GM18861 (cell line): ENCODE data around the gene TMED6.
"Not testable (repeated sequence)": the region's sequence is repeated elsewhere in the genome, so short reads cannot be mapped to it uniquely, and the experiment has no call there.

ENCODE experiments used
- ATAC-seq: cut with Tn5 transposase; IDR thresholded peaks from one replicate; pipeline ENCODE4 v1.9.1; 2021; ENCODE audit not compliant: unreplicated experiment

The TMED6 gene

DNA sequence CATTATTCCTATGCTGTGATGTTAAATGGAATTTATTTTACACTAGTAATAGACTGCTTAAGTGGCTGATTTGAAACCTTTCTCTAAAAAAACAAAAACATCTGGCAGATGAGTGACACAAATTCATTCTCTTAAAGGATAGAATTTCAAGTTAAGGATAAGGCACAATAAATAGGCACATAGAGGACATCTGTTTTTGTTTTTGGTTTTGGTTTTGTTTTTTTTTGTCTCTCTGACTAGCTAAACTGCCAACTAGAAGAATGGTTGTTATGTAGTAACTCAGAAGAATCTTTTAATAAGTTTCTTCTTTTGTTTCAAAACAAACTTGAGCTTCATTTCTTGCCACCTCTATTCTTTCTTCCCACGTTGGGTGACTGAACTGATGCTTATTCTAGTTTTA is 45.6 kb downstream of the TMED6 start:
- no peak for ATAC-seq

DNA sequence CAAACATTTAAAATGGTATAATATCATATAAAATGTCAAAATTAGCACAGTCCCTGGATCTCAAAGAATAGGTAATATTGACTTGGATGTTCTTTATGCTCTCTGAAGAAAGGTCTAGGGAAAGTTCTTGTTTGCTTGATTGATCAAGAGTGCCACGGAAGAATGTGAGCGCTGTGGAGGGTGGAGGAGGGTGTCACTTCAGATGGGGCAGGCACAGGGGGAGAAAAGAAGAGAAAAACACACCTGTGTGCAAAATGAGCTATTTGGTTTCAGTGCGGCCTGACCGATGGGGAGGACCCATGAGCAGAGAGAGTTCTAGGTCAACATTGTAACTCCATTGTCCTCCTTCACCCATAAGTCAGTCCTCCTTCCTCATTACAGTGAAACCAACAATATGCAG is 49.3 kb downstream of the TMED6 start:
- no peak for ATAC-seq

DNA sequence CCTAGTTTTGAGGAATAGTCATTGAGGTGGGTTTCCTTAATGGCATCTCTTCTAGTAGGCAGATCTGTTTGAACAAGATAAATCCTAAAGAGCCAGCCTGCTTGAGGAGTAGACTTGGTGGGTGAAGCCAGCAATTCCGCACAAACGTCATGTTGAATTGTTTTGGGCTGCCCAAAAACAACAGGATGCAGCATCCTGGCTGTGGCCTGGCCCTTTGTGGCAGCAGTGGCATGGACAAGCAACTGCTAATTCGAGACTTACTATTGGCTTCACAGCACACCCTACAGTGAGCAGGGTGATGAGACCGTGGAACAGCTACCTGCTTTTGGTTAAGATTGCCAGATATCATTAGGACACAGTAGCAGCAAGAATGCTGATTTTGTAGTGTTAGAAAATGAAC is 49.7 kb downstream of the TMED6 start:
- ATAC-seq = no peak

DNA sequence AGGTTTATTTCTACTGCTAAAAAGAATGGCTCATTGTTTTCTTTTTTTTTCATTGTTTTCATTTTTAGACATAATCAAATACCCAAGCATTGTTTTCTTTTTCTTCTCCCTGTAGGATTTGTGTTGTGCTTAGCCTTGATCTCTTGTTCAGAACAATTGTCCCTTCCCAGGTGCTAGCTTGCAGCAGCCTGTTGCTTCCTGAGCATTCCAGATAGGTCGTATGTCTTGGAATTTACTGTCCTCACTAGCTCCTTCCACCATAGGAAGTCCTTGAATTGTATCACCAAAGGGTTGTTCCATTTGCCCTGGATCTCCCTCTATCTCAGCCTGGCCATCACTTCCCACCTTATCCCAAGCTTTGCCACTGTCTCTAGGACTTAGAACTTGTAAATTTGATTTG is 50.4 kb downstream of the TMED6 start:
- ATAC-seq = no peak

DNA sequence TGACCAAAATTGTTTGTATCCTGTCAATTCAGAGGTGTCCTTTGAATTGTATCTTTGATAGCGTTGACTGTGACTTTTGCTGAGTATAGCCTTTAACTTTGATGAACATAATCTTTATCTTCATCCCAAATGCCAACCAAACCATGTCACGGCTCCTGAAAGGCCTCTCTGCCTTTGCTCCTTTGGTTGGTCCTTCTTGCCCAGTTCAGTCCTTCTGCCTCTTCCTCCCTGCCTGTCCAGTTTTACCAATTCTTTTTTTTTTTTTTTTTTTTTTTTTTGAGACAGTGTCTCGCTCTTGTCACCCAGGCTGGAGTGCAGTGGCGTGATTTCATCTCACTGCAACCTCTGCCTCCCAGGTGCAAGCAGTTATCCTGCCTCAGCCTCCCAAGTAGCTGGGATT is 53.3 kb downstream of the TMED6 start:
- ATAC-seq = no peak

DNA sequence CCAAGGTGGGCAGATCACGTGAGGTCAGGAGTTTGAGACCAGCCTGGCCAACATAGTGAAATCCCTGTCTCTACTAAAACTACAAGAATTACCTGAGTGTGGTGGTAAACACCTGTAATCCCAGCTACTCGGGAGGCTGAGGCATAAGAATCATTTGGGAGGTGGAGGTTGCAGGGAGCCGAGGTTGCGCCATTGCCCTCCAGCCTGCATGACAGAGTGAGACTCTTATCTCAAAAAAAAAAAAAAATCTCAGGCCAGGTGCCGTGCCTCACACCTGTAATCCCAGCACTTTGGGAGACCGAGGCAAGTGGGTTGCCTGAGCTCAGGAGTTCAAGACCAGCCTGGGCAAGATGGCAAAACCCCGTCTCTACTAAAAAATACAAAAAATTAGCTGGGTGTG is 54.8 kb downstream of the TMED6 start:
- ATAC-seq = not testable (repeated sequence)

DNA sequence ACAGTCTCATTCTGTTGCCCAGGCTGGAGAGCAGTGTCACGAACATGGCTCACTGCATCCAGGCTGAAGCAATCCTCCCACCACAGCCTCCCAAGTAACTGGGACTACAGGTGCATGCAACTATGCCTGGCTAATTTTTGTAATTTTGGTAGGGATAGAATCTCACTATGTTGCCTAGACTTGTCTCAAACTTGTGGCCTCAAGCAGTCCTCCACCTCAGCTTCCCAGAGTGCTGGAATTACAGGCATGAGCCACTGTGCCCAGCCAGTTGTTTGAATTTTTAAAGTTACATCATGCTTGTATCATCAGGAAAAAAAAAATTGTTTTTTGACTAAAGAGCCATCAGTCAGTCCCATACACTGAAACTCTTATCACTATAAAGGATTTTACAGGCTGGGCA is 57.5 kb downstream of the TMED6 start:
- ATAC-seq = no peak

DNA sequence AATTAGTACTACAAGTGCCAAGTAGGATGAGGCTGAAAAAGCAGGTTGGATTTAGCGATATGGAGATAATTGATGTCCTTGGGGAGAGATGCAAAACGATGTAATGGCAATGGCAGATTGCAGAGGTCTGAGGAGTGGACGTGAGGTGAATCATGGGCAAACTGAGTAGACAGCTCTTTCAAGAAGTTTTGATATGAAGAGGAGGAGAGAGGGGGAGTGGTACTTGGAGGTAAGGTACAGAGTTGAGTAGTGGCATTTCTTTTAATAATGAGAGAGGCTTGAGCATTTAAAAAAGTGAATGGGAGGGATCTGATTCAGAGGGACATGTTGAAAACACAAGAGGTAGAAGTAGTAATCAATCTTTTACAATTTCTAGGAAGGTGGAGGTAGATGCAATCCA is 58.2 kb downstream of the TMED6 start:
- ATAC-seq = no peak
